ENCODE results near the gene ADAMTS8. TPM values are rescaled to one million over a fixed set of nuclear protein-coding genes. Genes with fewer than 3 reads are reported as not detected.

The ADAMTS8 gene
- total RNA-seq, 2 donors from 2014 or later, result 0.66 TPM; not detected in 1

DNA sequence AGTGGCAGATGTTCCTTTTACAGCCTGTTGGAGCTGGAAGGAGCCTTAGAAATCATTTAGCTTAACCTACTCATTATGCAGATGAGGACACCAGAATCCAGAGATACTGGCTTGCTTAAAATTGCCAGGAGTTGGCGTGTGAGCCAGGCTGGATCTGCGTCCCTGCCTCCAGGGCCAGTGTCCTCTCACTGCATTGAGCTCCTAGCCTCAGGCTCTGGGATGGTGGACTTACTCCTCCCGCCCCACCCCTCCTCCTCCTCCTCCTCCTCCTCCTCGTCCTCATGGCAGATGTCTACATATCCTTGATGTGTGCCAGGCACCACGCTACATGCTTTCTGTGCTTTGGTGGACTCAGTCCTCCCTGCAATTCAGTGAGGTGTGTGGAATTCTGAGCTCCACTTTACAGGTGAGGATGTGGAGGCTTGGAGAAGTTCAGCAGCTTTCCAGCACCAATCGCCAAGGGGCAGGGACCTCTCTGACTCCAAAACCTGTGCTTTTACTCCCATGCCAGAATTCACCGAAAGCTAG, 44.1 kb upstream of the ADAMTS8 start:
- intact Hi-C loops (cut with DNase I), result no loop called here
- Histone ChIP-seq H3K4me1 (no peaks in the 10 kb centered on the region), H3K4me3 (no peak overlapping the region), H3K27me3 (no peaks in the 10 kb centered on the region), H3K27ac (no peak overlapping the region), H3K9me3 (no peaks in the 10 kb centered on the region), H3K36me3 (replicated peaks in 1 of 2; ENCODE audit: insufficient read depth in 1 of 2, low read depth in 2 of 2) (no peaks in the 10 kb centered on the region)
- no peak for TF ChIP-seq POLR2A (IDR thresholded peaks at IDR 0.05)
- TF ChIP-seq, protein P1, sequence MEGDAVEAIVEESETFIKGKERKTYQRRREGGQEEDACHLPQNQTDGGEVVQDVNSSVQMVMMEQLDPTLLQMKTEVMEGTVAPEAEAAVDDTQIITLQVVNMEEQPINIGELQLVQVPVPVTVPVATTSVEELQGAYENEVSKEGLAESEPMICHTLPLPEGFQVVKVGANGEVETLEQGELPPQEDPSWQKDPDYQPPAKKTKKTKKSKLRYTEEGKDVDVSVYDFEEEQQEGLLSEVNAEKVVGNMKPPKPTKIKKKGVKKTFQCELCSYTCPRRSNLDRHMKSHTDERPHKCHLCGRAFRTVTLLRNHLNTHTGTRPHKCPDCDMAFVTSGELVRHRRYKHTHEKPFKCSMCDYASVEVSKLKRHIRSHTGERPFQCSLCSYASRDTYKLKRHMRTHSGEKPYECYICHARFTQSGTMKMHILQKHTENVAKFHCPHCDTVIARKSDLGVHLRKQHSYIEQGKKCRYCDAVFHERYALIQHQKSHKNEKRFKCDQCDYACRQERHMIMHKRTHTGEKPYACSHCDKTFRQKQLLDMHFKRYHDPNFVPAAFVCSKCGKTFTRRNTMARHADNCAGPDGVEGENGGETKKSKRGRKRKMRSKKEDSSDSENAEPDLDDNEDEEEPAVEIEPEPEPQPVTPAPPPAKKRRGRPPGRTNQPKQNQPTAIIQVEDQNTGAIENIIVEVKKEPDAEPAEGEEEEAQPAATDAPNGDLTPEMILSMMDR (IDR thresholded peaks at IDR 0.05), result no peak
- 80 to 87% methylated on average over 4 to 7 of the region's 7 CpGs for WGBS, 2 donors
- DNase-seq (no peak), ATAC-seq (no peak)

DNA sequence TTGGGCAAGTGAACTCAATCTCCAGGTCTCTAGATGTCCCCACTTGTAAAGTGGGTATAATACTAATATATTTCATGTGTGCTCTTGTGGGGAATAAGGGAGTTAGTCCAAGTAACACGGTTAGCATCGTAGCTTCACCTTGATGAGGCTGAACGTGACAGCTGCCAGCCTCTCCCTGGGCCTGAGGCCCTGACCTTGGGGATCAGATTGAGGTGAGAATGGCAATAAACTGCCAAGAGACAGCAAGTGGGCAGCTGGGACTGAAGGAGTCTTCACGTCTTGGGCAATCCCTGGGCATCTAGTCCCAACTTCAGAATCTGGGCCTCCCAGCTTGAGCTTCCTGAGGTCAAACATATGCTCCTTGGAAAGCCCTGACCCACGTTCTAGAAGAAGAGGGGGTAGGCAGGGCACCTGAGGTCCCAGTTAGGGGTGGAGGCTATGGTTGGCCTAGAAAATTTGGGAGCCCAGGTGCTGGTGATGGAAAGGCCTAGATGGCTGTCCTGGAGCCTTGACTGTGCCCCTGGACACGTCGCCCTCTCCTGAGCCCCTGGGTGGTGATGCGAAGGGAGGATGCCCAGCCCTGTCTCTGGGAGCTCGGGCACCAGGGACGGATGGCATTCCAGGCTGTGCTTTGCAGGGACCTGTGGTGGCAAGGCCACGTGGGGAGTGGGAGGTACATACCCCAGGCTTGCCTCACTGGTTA, 43.5 kb upstream of the ADAMTS8 start:
- TF ChIP-seq, protein P1 (IDR thresholded peaks at IDR 0.05), result no peak
- no peak for TF ChIP-seq POLR2A (IDR thresholded peaks at IDR 0.05)
- no peaks in the 10 kb centered on the region for H3K36me3 ChIP-seq (replicated peaks in 1 of 2; ENCODE audit: insufficient read depth in 1 of 2, low read depth in 2 of 2)
- 72 to 80% methylated on average over 7 to 11 of the region's 11 CpGs for WGBS, 2 donors
- ATAC-seq, result no peak
- no peaks in the 10 kb centered on the region for H3K9me3 ChIP-seq
- DNase-seq, result no peak
- no peaks in the 10 kb centered on the region for H3K4me1 ChIP-seq
- no peaks in the 10 kb centered on the region for H3K27me3 ChIP-seq
- H3K27ac ChIP-seq, result no peak overlapping the region
- intact Hi-C loops (cut with DNase I), result no loop called here
- H3K4me3 ChIP-seq, result no peak overlapping the region

GRCh38 chr11:130470832-130471706, 42.7 kb upstream of the ADAMTS8 start:
- no peaks in the 10 kb centered on the region for H3K27me3 ChIP-seq
- H3K27ac ChIP-seq, result no peak overlapping the region
- H3K36me3 ChIP-seq (replicated peaks in 1 of 2; ENCODE audit: insufficient read depth in 1 of 2, low read depth in 2 of 2), result no peaks in the 10 kb centered on the region
- H3K4me3 ChIP-seq, result no peak overlapping the region
- TF ChIP-seq POLR2A (IDR thresholded peaks at IDR 0.05), result no peak
- TF ChIP-seq, protein P1 (IDR thresholded peaks at IDR 0.05), result no peak
- ATAC-seq, result no peak
- H3K4me1 ChIP-seq, result no peaks in the 10 kb centered on the region
- 86 to 87% methylated on average over 19 to 20 of the region's 20 CpGs for WGBS, 2 donors
- intact Hi-C loops (cut with DNase I), result no loop called here
- no peaks in the 10 kb centered on the region for H3K9me3 ChIP-seq
- DNase-seq, result no peak

- no peaks in the 10 kb centered on the region for H3K9me3 ChIP-seq
- WGBS, 2 donors, result 85 to 97% methylated on average over 6 of the region's 6 CpGs
- H3K4me1 ChIP-seq, result no peaks in the 10 kb centered on the region
- DNase-seq, result no peak
- no peak overlapping the region for H3K4me3 ChIP-seq
- intact Hi-C loops (cut with DNase I), result no loop called here
- H3K27me3 ChIP-seq, result no peaks in the 10 kb centered on the region
- H3K36me3 ChIP-seq (replicated peaks in 1 of 2; ENCODE audit: insufficient read depth in 1 of 2, low read depth in 2 of 2), result no peaks in the 10 kb centered on the region
- TF ChIP-seq, protein P1 (IDR thresholded peaks at IDR 0.05), result no peak
- TF ChIP-seq POLR2A (IDR thresholded peaks at IDR 0.05), result no peak
- no peak for ATAC-seq
- no peak overlapping the region for H3K27ac ChIP-seq
These were observed 40.8 kb upstream of the ADAMTS8 start for GRCh38 chr11:130469181-130469580.
